ENCODE measurements around the gene ADPRHL1. TPM values are rescaled to one million over a fixed set of nuclear protein-coding genes. Genes with fewer than 3 reads are reported as not detected.

ADPRHL1 gene
- total RNA-seq, 1 donor: 5.1 TPM

DNA sequence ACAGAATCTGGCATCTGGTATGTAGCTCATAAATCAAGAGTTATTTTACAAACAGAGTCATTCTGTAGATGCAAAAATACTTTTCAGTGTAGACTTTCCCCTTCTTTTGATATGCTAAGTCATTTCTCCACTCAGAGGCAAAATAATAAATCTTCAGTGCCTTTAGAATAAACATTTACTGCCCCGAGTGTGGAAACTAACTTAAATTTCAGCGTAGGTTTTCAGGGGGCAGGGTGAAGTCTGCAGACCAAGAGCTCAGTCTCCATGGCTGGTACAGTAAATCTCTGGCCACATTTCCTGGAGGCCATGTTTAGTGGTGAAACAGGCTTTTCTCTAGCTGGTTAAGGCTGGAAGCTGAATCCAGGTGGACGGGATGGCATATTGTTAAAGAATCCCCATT, 13.1 kb upstream of the ADPRHL1 start:
- no peak overlapping the region for H2AFZ ChIP-seq (ENCODE audit: low read length)
- H3K9me3 ChIP-seq (ENCODE audit: low read depth, low read length): no peaks in the 10 kb centered on the region
- H3K36me3 ChIP-seq (ENCODE audit: insufficient read depth, low read length): peaks cover 12% of the 10 kb centered on the region
- H4K20me1 ChIP-seq (ENCODE audit: insufficient read depth, low read length): no peaks in the 10 kb centered on the region
- H3K4me2 ChIP-seq (ENCODE audit: insufficient read depth, low read length): no peak overlapping the region
- H3K4me1 ChIP-seq (ENCODE audit: insufficient read depth, low read length): no peaks in the 10 kb centered on the region
- H3K4me3 ChIP-seq (ENCODE audit: insufficient read depth, low read length): no peak overlapping the region
- peaks cover 16% of the 10 kb centered on the region for H3K79me2 ChIP-seq (ENCODE audit: insufficient read depth, low read length)
- TF ChIP-seq, protein P1, sequence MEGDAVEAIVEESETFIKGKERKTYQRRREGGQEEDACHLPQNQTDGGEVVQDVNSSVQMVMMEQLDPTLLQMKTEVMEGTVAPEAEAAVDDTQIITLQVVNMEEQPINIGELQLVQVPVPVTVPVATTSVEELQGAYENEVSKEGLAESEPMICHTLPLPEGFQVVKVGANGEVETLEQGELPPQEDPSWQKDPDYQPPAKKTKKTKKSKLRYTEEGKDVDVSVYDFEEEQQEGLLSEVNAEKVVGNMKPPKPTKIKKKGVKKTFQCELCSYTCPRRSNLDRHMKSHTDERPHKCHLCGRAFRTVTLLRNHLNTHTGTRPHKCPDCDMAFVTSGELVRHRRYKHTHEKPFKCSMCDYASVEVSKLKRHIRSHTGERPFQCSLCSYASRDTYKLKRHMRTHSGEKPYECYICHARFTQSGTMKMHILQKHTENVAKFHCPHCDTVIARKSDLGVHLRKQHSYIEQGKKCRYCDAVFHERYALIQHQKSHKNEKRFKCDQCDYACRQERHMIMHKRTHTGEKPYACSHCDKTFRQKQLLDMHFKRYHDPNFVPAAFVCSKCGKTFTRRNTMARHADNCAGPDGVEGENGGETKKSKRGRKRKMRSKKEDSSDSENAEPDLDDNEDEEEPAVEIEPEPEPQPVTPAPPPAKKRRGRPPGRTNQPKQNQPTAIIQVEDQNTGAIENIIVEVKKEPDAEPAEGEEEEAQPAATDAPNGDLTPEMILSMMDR (IDR thresholded peaks at IDR 0.05; ENCODE audit: extremely low read depth, low read depth, low read length): no peak
- DNase-seq (ENCODE audit: insufficient read length, low spot score, missing footprints): no peak
- no peak overlapping the region for H3K27ac ChIP-seq (ENCODE audit: low read depth, low read length)
- H3K27me3 ChIP-seq (ENCODE audit: insufficient read depth, low read length): no peaks in the 10 kb centered on the region

GRCh38 chr13:113465300-113465699, 12.0 kb upstream of the ADPRHL1 start:
- no peak for DNase-seq (ENCODE audit: insufficient read length, low spot score, missing footprints)
- Histone ChIP-seq H3K27ac (ENCODE audit: low read depth, low read length) (no peak overlapping the region), H3K4me3 (ENCODE audit: insufficient read depth, low read length) (no peak overlapping the region), H3K9me3 (ENCODE audit: low read depth, low read length) (no peaks in the 10 kb centered on the region), H3K79me2 (ENCODE audit: insufficient read depth, low read length) (peaks cover 16% of the 10 kb centered on the region), H3K27me3 (ENCODE audit: insufficient read depth, low read length) (no peaks in the 10 kb centered on the region), H2AFZ (ENCODE audit: low read length) (no peak overlapping the region), H3K4me1 (ENCODE audit: insufficient read depth, low read length) (no peaks in the 10 kb centered on the region), H3K36me3 (ENCODE audit: insufficient read depth, low read length) (peaks cover 23% of the 10 kb centered on the region), H3K4me2 (ENCODE audit: insufficient read depth, low read length) (no peak overlapping the region), H4K20me1 (ENCODE audit: insufficient read depth, low read length) (no peaks in the 10 kb centered on the region)
- TF ChIP-seq, protein P1 (IDR thresholded peaks at IDR 0.05; ENCODE audit: extremely low read depth, low read depth, low read length): no peak

GRCh38 chr13:113464476-113464875, 11.2 kb upstream of the ADPRHL1 start:
- Histone ChIP-seq H4K20me1 (ENCODE audit: insufficient read depth, low read length) (no peaks in the 10 kb centered on the region), H3K4me1 (ENCODE audit: insufficient read depth, low read length) (no peaks in the 10 kb centered on the region), H2AFZ (ENCODE audit: low read length) (no peak overlapping the region), H3K27ac (ENCODE audit: low read depth, low read length) (no peak overlapping the region), H3K79me2 (ENCODE audit: insufficient read depth, low read length) (peaks cover 13% of the 10 kb centered on the region), H3K36me3 (ENCODE audit: insufficient read depth, low read length) (peaks cover 31% of the 10 kb centered on the region), H3K27me3 (ENCODE audit: insufficient read depth, low read length) (no peaks in the 10 kb centered on the region), H3K9me3 (ENCODE audit: low read depth, low read length) (no peaks in the 10 kb centered on the region), H3K4me3 (ENCODE audit: insufficient read depth, low read length) (no peak overlapping the region), H3K4me2 (ENCODE audit: insufficient read depth, low read length) (no peak overlapping the region)
- DNase-seq (ENCODE audit: insufficient read length, low spot score, missing footprints): no peak
- TF ChIP-seq, protein P1 (IDR thresholded peaks at IDR 0.05; ENCODE audit: extremely low read depth, low read depth, low read length): no peak

GRCh38 chr13:113461022-113461751, 7.9 kb upstream of the ADPRHL1 start:
- no peaks in the 10 kb centered on the region for H3K27me3 ChIP-seq (ENCODE audit: insufficient read depth, low read length)
- H2AFZ ChIP-seq (ENCODE audit: low read length): no peak overlapping the region
- H3K9me3 ChIP-seq (ENCODE audit: low read depth, low read length): no peaks in the 10 kb centered on the region
- no peaks in the 10 kb centered on the region for H3K4me1 ChIP-seq (ENCODE audit: insufficient read depth, low read length)
- TF ChIP-seq, protein P1 (IDR thresholded peaks at IDR 0.05; ENCODE audit: extremely low read depth, low read depth, low read length): no peak
- H3K27ac ChIP-seq (ENCODE audit: low read depth, low read length): no peak overlapping the region
- no peaks in the 10 kb centered on the region for H3K79me2 ChIP-seq (ENCODE audit: insufficient read depth, low read length)
- peaks cover 41% of the 10 kb centered on the region for H3K36me3 ChIP-seq (ENCODE audit: insufficient read depth, low read length)
- no peaks in the 10 kb centered on the region for H4K20me1 ChIP-seq (ENCODE audit: insufficient read depth, low read length)
- no peak overlapping the region for H3K4me2 ChIP-seq (ENCODE audit: insufficient read depth, low read length)
- H3K4me3 ChIP-seq (ENCODE audit: insufficient read depth, low read length): no peak overlapping the region
- no peak for DNase-seq (ENCODE audit: insufficient read length, low spot score, missing footprints)

Data from osteoblast (primary cell).